Suprapubic skin (tissue), 4 donors: Measurements from ENCODE around the gene DGKQ.

Experiments
- POLR2A ChIP-seq, 2 donors: fragments of 450-650 bp; IDR thresholded peaks; one replicate each; pipeline ENCODE4 v1.6.1; 2017; ENCODE audit warnings: antibody characterized with exemption in 2 of 2, mild to moderate bottlenecking in 2 of 2, moderate library complexity in 2 of 2
- POLR2AphosphoS5 ChIP-seq, 3 donors: sonication (generic); formaldehyde crosslinking; IDR thresholded peaks; one replicate each; pipeline ENCODE4 v1.6.1; 2017; ENCODE audit warnings: antibody characterized with exemption in 3 of 3
- TF ChIP-seq, protein P1 (sequence below), 2 donors: fragments of 200-600 bp in 1 of 2; fragments of 450-650 bp in 1 of 2; sonication (generic) in 1 of 2; IDR thresholded peaks; one replicate each; pipeline ENCODE4 v1.5.1; 2016 to 2019; ENCODE audit warnings: antibody characterized with exemption in 2 of 2, mild to moderate bottlenecking in 1 of 2, moderate library complexity in 1 of 2

DNA sequence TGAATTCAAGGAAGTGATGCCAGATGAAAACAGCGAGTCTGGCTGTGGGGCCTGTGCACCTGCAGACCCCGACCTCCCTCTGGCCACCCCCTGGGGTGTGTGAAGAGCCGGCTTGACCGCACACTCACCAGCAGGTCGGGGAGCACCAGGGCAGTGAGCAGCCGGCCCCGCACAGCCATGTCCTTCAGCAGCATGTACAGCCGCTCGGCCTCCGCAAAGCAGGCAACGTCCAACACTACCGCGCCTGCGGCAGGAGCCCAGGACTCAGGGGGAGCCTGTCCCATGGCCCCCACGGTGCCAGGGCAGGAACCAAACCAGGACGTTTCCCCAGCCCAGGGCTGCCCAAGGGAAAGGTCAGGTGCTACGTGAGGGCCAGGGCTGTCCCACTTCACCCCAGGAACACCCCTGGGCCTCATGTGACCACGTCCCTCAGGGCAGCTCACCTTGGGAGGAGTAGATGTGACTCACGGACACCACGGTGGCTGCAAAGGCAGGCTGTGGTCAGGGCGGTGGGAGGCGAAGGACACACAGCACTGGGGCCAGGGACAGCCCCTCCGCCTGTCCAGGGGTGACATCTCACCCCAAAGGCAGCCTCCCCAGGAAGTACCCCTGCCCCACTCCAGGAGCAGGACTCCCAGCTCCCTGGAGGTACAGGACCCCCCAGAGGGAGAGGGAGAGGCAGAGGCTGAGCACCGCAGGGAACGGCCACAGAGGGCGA, 8.2 kb downstream of the DGKQ start:
- TF ChIP-seq, protein P1, sequence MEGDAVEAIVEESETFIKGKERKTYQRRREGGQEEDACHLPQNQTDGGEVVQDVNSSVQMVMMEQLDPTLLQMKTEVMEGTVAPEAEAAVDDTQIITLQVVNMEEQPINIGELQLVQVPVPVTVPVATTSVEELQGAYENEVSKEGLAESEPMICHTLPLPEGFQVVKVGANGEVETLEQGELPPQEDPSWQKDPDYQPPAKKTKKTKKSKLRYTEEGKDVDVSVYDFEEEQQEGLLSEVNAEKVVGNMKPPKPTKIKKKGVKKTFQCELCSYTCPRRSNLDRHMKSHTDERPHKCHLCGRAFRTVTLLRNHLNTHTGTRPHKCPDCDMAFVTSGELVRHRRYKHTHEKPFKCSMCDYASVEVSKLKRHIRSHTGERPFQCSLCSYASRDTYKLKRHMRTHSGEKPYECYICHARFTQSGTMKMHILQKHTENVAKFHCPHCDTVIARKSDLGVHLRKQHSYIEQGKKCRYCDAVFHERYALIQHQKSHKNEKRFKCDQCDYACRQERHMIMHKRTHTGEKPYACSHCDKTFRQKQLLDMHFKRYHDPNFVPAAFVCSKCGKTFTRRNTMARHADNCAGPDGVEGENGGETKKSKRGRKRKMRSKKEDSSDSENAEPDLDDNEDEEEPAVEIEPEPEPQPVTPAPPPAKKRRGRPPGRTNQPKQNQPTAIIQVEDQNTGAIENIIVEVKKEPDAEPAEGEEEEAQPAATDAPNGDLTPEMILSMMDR (IDR thresholded peaks at IDR 0.05) = no peak
- TF ChIP-seq POLR2AphosphoS5 (IDR thresholded peaks at IDR 0.05) = no peak
- TF ChIP-seq POLR2A (IDR thresholded peaks at IDR 0.05) = no peak
